ENCODE data around the gene PLEK2. TPM values are rescaled to one million over a fixed set of nuclear protein-coding genes. Genes with fewer than 3 reads are reported as not detected.

PLEK2 gene
- total RNA-seq, 1 donor from 2014 or later, result not detected

GRCh38 chr14:67421356-67422224 is 9.6 kb upstream of the PLEK2 start:
- Mint-ChIP-seq H3K4me3 (no peak overlapping the region), H3K36me3 (ENCODE audit: low read depth) (no peaks in the 10 kb centered on the region), H3K27me3 (ENCODE audit: low read depth) (no peaks in the 10 kb centered on the region), H3K4me1 (peaks cover 6% of the 10 kb centered on the region), H3K27ac (ENCODE audit: unreplicated experiment) (no peak overlapping the region), H3K9me3 (no peaks in the 10 kb centered on the region)
- no peak for DNase-seq (ENCODE audit: low read depth, low spot score)
- TF ChIP-seq, protein P1, sequence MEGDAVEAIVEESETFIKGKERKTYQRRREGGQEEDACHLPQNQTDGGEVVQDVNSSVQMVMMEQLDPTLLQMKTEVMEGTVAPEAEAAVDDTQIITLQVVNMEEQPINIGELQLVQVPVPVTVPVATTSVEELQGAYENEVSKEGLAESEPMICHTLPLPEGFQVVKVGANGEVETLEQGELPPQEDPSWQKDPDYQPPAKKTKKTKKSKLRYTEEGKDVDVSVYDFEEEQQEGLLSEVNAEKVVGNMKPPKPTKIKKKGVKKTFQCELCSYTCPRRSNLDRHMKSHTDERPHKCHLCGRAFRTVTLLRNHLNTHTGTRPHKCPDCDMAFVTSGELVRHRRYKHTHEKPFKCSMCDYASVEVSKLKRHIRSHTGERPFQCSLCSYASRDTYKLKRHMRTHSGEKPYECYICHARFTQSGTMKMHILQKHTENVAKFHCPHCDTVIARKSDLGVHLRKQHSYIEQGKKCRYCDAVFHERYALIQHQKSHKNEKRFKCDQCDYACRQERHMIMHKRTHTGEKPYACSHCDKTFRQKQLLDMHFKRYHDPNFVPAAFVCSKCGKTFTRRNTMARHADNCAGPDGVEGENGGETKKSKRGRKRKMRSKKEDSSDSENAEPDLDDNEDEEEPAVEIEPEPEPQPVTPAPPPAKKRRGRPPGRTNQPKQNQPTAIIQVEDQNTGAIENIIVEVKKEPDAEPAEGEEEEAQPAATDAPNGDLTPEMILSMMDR (conservative IDR thresholded peaks at IDR 0.05), result no peak

GRCh38 chr14:67420102-67420739 is 8.3 kb upstream of the PLEK2 start:
- H3K36me3 Mint-ChIP-seq (ENCODE audit: low read depth), result no peaks in the 10 kb centered on the region
- DNase-seq (ENCODE audit: low read depth, low spot score), result no peak
- H3K9me3 Mint-ChIP-seq, result no peaks in the 10 kb centered on the region

DNA sequence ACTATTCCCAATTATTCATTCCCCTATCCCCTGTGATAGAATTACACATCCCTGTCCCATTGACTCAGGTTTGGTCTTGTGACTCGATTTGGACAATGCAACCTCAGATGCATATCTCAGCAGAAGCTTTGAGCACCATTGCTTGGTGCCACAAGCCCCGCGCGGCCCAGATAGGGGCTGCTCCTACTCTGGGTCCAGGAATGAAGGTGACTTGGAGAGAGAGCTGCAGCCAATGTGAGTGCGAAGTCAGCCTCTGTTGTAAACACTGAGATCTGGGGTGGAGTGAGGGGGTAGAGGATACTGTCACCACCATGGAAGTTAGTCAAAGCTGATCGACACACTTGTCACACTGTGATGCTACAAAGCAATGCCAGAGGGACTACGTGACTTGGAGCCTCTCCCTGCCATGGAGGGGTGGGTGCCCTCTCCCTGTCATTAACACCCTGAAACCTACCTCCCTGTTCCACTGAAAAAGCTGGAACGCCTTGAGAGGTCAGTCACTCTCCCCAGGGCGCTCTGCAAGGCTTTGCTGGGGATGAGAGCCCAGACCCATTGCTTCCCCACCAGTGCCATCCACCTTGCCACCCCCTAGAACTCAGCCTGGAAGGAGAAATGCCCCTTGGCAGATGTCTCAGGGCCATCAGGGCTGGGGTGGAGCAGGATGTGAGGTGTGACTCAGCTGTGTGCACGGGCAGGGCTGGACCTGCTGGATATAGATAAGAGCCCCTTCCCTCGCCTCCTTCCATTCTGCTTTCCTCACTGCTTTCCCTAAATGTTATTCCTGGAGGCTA is 6.6 kb upstream of the PLEK2 start:
- no peaks in the 10 kb centered on the region for H3K9me3 Mint-ChIP-seq

More at GRCh38 chr14:67420102-67420739, 8.3 kb upstream of the PLEK2 start:
- no peak overlapping the region for H3K4me3 Mint-ChIP-seq
- H3K4me1 Mint-ChIP-seq, result no peaks in the 10 kb centered on the region
- TF ChIP-seq, protein P1 (conservative IDR thresholded peaks at IDR 0.05), result peak; percentile 34
- H3K27me3 Mint-ChIP-seq (ENCODE audit: low read depth), result no peaks in the 10 kb centered on the region
- no peak overlapping the region for H3K27ac Mint-ChIP-seq (ENCODE audit: unreplicated experiment)

GRCh38 chr14:67417633-67418032 is 5.7 kb upstream of the PLEK2 start:
- no peaks in the 10 kb centered on the region for H3K9me3 Mint-ChIP-seq
- H3K27ac Mint-ChIP-seq (ENCODE audit: unreplicated experiment), result no peak overlapping the region
- no peak for DNase-seq (ENCODE audit: low read depth, low spot score)
- no peaks in the 10 kb centered on the region for H3K4me1 Mint-ChIP-seq
- H3K27me3 Mint-ChIP-seq (ENCODE audit: low read depth), result no peaks in the 10 kb centered on the region
- no peak overlapping the region for H3K4me3 Mint-ChIP-seq
- TF ChIP-seq, protein P1 (conservative IDR thresholded peaks at IDR 0.05), result no peak
- no peaks in the 10 kb centered on the region for H3K36me3 Mint-ChIP-seq (ENCODE audit: low read depth)

More for the DNA sequence above, 6.6 kb upstream of the PLEK2 start:
- H3K27ac Mint-ChIP-seq (ENCODE audit: unreplicated experiment), result no peak overlapping the region
- no peaks in the 10 kb centered on the region for H3K36me3 Mint-ChIP-seq (ENCODE audit: low read depth)
- no peak for DNase-seq (ENCODE audit: low read depth, low spot score)
- no peak overlapping the region for H3K4me3 Mint-ChIP-seq
- no peaks in the 10 kb centered on the region for H3K27me3 Mint-ChIP-seq (ENCODE audit: low read depth)
- no peaks in the 10 kb centered on the region for H3K4me1 Mint-ChIP-seq
- TF ChIP-seq, protein P1 (conservative IDR thresholded peaks at IDR 0.05), result no peak

DNA sequence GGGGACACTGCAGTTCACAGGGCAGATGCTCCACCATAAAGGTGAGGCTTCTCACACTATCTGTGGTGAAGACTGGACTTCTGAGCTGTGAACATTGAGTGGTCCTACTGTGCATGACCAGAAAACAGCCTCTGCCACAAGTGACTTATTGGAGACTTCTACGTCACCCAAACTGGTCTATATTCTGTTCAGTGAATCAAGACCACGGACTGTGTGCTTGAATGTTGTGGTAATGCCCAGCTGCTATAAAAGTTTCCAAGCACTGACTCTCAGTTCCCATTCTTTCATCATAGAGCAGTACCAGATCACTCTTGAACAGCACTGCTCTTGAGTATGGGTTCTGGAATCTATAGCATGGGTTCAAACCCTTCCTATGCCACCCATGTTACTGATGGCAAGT is 4.8 kb upstream of the PLEK2 start:
- Mint-ChIP-seq H3K9me3 (no peaks in the 10 kb centered on the region), H3K27me3 (ENCODE audit: low read depth) (no peaks in the 10 kb centered on the region), H3K36me3 (ENCODE audit: low read depth) (no peaks in the 10 kb centered on the region), H3K4me1 (no peaks in the 10 kb centered on the region), H3K27ac (ENCODE audit: unreplicated experiment) (no peak overlapping the region), H3K4me3 (no peak overlapping the region)
- DNase-seq (ENCODE audit: low read depth, low spot score), result no peak
- TF ChIP-seq, protein P1 (conservative IDR thresholded peaks at IDR 0.05), result no peak

All from neural crest cell (in vitro differentiated cells).